T-cell (primary cell): ENCODE measurements around the gene PLXNB3. TPM values are rescaled to one million over a fixed set of nuclear protein-coding genes. Genes with fewer than 3 reads are reported as not detected.
A peak's percentile ranks its signal among the peaks of the same experiment; 100 is the strongest.

Source experiments
- ATAC-seq, 4 experiments: fragments of 200-7000 bp in 3 of 4; fragments of 150-1000 bp in 1 of 4; cut with Tn5 transposase; replicated peaks in 1 of 4; 1 replicate in 3 of 4; 2 replicates in 1 of 4; pipeline ENCODE4 v1.10.0; 2021; ENCODE audit warnings: moderate library complexity in 3 of 4, mild to moderate bottlenecking in 2 of 4, moderate number of reproducible peaks in 1 of 4
- CTCF ChIA-PET, 2 donors: fragments of 300-600 bp; sonication (Branson Sonifier 250); formaldehyde crosslinking; loops; one replicate each; lab custom pipeline; 2022; ENCODE audit warnings: antibody characterized with exemption in 2 of 2; lab: Charles Lee
- POLR2A ChIA-PET, 2 donors: fragments of 300-600 bp; sonication (Branson Sonifier 250); formaldehyde crosslinking; loops; one replicate each; lab custom pipeline; 2022; ENCODE audit warnings: antibody characterized with exemption in 2 of 2; lab: Charles Lee
- DNase-seq, 35 experiments: peaks; one replicate each; pipeline versions ENCODE4 v3.0.0 to v3.0.0-alpha.2; 2013 to 2023
- H3K27ac ChIP-seq: one replicate; pipeline ENCODE4 v1.5.1; 2013; ENCODE audit warnings: low read length
- H3K27me3 ChIP-seq, 2 experiments: replicated peaks in 1 of 2; 1 replicate in 1 of 2; 2 replicates in 1 of 2; pipeline versions ENCODE4 v1.6.1 to v1.7.0; 2013; ENCODE audit warnings: low read length in 1 of 2, mixed read lengths in 1 of 2; ENCODE audit not compliant: control insufficient read depth in 2 of 2, insufficient read depth in 2 of 2; ENCODE audit errors: extremely low read depth in 1 of 2
- H3K36me3 ChIP-seq, 2 donors: 1 replicate in 1 of 2; 2 replicates in 1 of 2; pipeline versions ENCODE4 v1.6.1 to v1.7.0; 2013; ENCODE audit warnings: low read length in 1 of 2; ENCODE audit not compliant: control insufficient read depth in 2 of 2, insufficient read depth in 1 of 2; ENCODE audit errors: extremely low read depth in 1 of 2
- H3K4me1 ChIP-seq, 2 experiments: 1 replicate in 1 of 2; 2 replicates in 1 of 2; pipeline versions ENCODE4 v1.6.1 to v1.7.0; 2013; ENCODE audit warnings: low read length in 2 of 2, mixed read lengths in 1 of 2; ENCODE audit not compliant: insufficient read depth in 2 of 2, control insufficient read depth in 1 of 2; ENCODE audit errors: extremely low read depth in 1 of 2
- H3K4me3 ChIP-seq, 2 donors: 1 replicate in 1 of 2; 2 replicates in 1 of 2; pipeline versions ENCODE4 v1.5.1 to v1.7.0; 2013; ENCODE audit warnings: mild to moderate bottlenecking in 2 of 2, low read length in 1 of 2, moderate library complexity in 1 of 2; ENCODE audit not compliant: control insufficient read depth in 1 of 2; ENCODE audit errors: extremely low read depth in 1 of 2
- H3K9me3 ChIP-seq: 2 replicates; pipeline ENCODE4 v1.7.0; 2013
- H3K27ac Mint-ChIP-seq, 2 donors: one replicate each; pipeline ENCODE4 v1.8.0; 2020 to 2021; ENCODE audit warnings: mild to moderate bottlenecking in 2 of 2, mixed read lengths in 2 of 2
- H3K27me3 Mint-ChIP-seq, 2 donors: one replicate each; pipeline ENCODE4 v1.8.0; 2021 to 2022; ENCODE audit warnings: mixed read lengths in 2 of 2
- H3K36me3 Mint-ChIP-seq: one replicate; pipeline ENCODE4 v1.8.0; 2021; ENCODE audit warnings: mixed read lengths
- H3K4me1 Mint-ChIP-seq, 3 donors: one replicate each; pipeline ENCODE4 v1.8.0; 2020 to 2022; ENCODE audit warnings: mixed read lengths in 3 of 3, mild to moderate bottlenecking in 1 of 3
- H3K4me3 Mint-ChIP-seq, 3 donors: one replicate each; pipeline ENCODE4 v1.8.0; 2020 to 2022; ENCODE audit warnings: mild to moderate bottlenecking in 3 of 3, mixed read lengths in 3 of 3, moderate library complexity in 3 of 3
- H3K9me3 Mint-ChIP-seq, 3 donors: one replicate each; pipeline ENCODE4 v1.8.0; 2020 to 2022; ENCODE audit warnings: mixed read lengths in 3 of 3
- WGBS: methylation state at CpG from one replicate; pipeline ENCODE4 v1.1.5; 2013; ENCODE audit warnings: missing lambda C conversion rate; ENCODE audit not compliant: insufficient coverage; 5-methylcytosine and 5-hydroxymethylcytosine counted together
- total RNA-seq, 35 experiments: library from RNA in 6 of 35; stranded (reverse) in 6 of 35; fragments of 120-200 nt in 1 of 35; gene quantifications; one replicate each; pipeline versions ENCODE4 v1.2.1 to v1.2.4 and lab custom pipeline; 2013 to 2026

The PLXNB3 gene
- total RNA-seq, 5 donors from 2014 or later (not counting 1 experiment from before 2014, with no cell fraction given) = 0.28 to 0.47 (median 0.43) TPM; not detected in 1

- Mint-ChIP-seq H3K27me3 (peaks cover 0 to 9% of the 10 kb centered on the region in 2 donors), H3K27ac (no peak overlapping the region), H3K4me1 (peaks cover 53 to 59% (median 59%) of the 10 kb centered on the region in 3 donors), H3K36me3 (no peaks in the 10 kb centered on the region), H3K4me3 (peak overlapping the region; percentile 43 to 64 (median 49)), H3K9me3 (no peaks in the 10 kb centered on the region)
- Histone ChIP-seq H3K27me3 (peaks cover 0 to 6% of the 10 kb centered on the region in 2 experiments), H3K36me3 (no peaks in the 10 kb centered on the region), H3K4me3 (peak overlapping the region; percentile 20 to 44), H3K27ac (no peak overlapping the region), H3K4me1 (peaks cover 18 to 80% of the 10 kb centered on the region in 2 experiments), H3K9me3 (no peaks in the 10 kb centered on the region)
- 0% methylated on average over 25 of the region's 67 CpGs for WGBS
- ChIA-PET CTCF (interaction anchor here in 1 of 2 donors (1.6 kb wide), 1 partner anchor 11 kb away, joined by 3 read pairs; no protein-coding TSS in a partner anchor), POLR2A (no interaction called here)
- DNase-seq (peak in 32 of 35 experiments; percentile 5 to 74 (median 36)), ATAC-seq (peak; percentile 75 to 83 (median 77))
Observed at GRCh38 chrX:153818571-153819383, 54.7 kb downstream of the PLXNB3 start.

GRCh38 chrX:153819384-153820040 is 55.5 kb downstream of the PLXNB3 start:
- H3K4me3 ChIP-seq = peak overlapping the region; percentile 20 to 44
- H3K4me1 ChIP-seq = peaks cover 19 to 86% of the 10 kb centered on the region in 2 experiments
- peaks cover 0 to 6% of the 10 kb centered on the region in 2 experiments for H3K27me3 ChIP-seq
- H3K4me3 Mint-ChIP-seq = peak overlapping the region; percentile 45 to 64 (median 49)
- 90% methylated on average over 4 of the region's 23 CpGs for WGBS
- H3K27me3 Mint-ChIP-seq = peaks cover 0 to 8% of the 10 kb centered on the region in 2 donors
- ATAC-seq = peak in 1 of 4 experiments; percentile 3
- ChIA-PET CTCF (interaction anchor here in 1 of 2 donors (1.6 kb wide), 1 partner anchor 12 kb away, joined by 3 read pairs; no protein-coding TSS in a partner anchor), POLR2A (no interaction called here)
- no peak for DNase-seq
- no peaks in the 10 kb centered on the region for H3K9me3 ChIP-seq
- peaks cover 54 to 65% (median 64%) of the 10 kb centered on the region in 3 donors for H3K4me1 Mint-ChIP-seq
- no peaks in the 10 kb centered on the region for H3K9me3 Mint-ChIP-seq
- no peak overlapping the region for H3K27ac Mint-ChIP-seq
- H3K36me3 Mint-ChIP-seq = no peaks in the 10 kb centered on the region
- H3K27ac ChIP-seq = no peak overlapping the region
- H3K36me3 ChIP-seq = no peaks in the 10 kb centered on the region

GRCh38 chrX:153820601-153821000 is 56.6 kb downstream of the PLXNB3 start:
- Mint-ChIP-seq H3K27me3 (no peaks in the 10 kb centered on the region), H3K36me3 (no peaks in the 10 kb centered on the region), H3K4me1 (peaks cover 47 to 58% (median 57%) of the 10 kb centered on the region in 3 donors), H3K4me3 (peak overlapping the region in 2 of 3 donors; percentile 6 to 45), H3K27ac (peak overlapping the region; percentile 41 to 46), H3K9me3 (no peaks in the 10 kb centered on the region)
- POLR2A ChIA-PET = interaction anchor here in 1 of 2 donors (0.6 kb wide), 1 partner anchor 139 kb away, joined by 3 read pairs; no protein-coding TSS in a partner anchor
- no CpG with 5 or more reads among the region's 7 CpGs for WGBS
- Histone ChIP-seq H3K27me3 (peaks cover 0 to 6% of the 10 kb centered on the region in 2 experiments), H3K27ac (no peak overlapping the region), H3K9me3 (no peaks in the 10 kb centered on the region), H3K36me3 (no peaks in the 10 kb centered on the region), H3K4me3 (no peak overlapping the region), H3K4me1 (peaks cover 19 to 85% of the 10 kb centered on the region in 2 experiments)
- no peak for ATAC-seq
- DNase-seq = no peak
- CTCF ChIA-PET = interaction anchor here in 1 of 2 donors (1.6 kb wide), 1 partner anchor 13 kb away, joined by 3 read pairs; no protein-coding TSS in a partner anchor

- H3K4me3 Mint-ChIP-seq = peak overlapping the region in 2 of 3 donors; percentile 6 to 45
- no peak for DNase-seq
- no peaks in the 10 kb centered on the region for H3K27me3 Mint-ChIP-seq
- peak overlapping the region; percentile 41 to 46 for H3K27ac Mint-ChIP-seq
- Histone ChIP-seq H3K27ac (peak overlapping the region; percentile 5), H3K9me3 (no peaks in the 10 kb centered on the region), H3K36me3 (no peaks in the 10 kb centered on the region), H3K4me3 (no peak overlapping the region), H3K27me3 (peaks cover 0 to 6% of the 10 kb centered on the region in 2 experiments), H3K4me1 (peaks cover 19 to 84% of the 10 kb centered on the region in 2 experiments)
- no CpG with 5 or more reads among the region's 9 CpGs for WGBS
- no peaks in the 10 kb centered on the region for H3K36me3 Mint-ChIP-seq
- CTCF ChIA-PET = no interaction called here
- no peaks in the 10 kb centered on the region for H3K9me3 Mint-ChIP-seq
- POLR2A ChIA-PET = no interaction called here
- peaks cover 47 to 59% (median 59%) of the 10 kb centered on the region in 3 donors for H3K4me1 Mint-ChIP-seq
- no peak for ATAC-seq
Observed at GRCh38 chrX:153821066-153821465, 57.0 kb downstream of the PLXNB3 start.

- H3K9me3 Mint-ChIP-seq = no peaks in the 10 kb centered on the region
- ATAC-seq (no peak), DNase-seq (no peak)
- WGBS = 94% methylated on average over 3 of the region's 10 CpGs
- Histone ChIP-seq H3K9me3 (no peaks in the 10 kb centered on the region), H3K27ac (no peak overlapping the region), H3K36me3 (no peaks in the 10 kb centered on the region), H3K27me3 (peaks cover 0 to 10% of the 10 kb centered on the region in 2 experiments), H3K4me3 (no peak overlapping the region), H3K4me1 (peaks cover 15 to 70% of the 10 kb centered on the region in 2 experiments)
- POLR2A ChIA-PET = no interaction called here
- peaks cover 47 to 54% (median 52%) of the 10 kb centered on the region in 3 donors for H3K4me1 Mint-ChIP-seq
- H3K4me3 Mint-ChIP-seq = no peak overlapping the region
- no peaks in the 10 kb centered on the region for H3K36me3 Mint-ChIP-seq
- peak overlapping the region in 1 of 2 donors; percentile 28 for H3K27ac Mint-ChIP-seq
- CTCF ChIA-PET = no interaction called here
- peaks cover 3 to 9% of the 10 kb centered on the region in 2 donors for H3K27me3 Mint-ChIP-seq
Observed at GRCh38 chrX:153824348-153824747, 60.3 kb downstream of the PLXNB3 start.

- H3K36me3 Mint-ChIP-seq = no peaks in the 10 kb centered on the region
- ATAC-seq (no peak), DNase-seq (no peak)
- H3K27ac ChIP-seq = no peak overlapping the region
- H3K27ac Mint-ChIP-seq = no peak overlapping the region
- ChIA-PET CTCF (no interaction called here), POLR2A (no interaction called here)
- WGBS = 71% methylated on average over 2 of the region's 8 CpGs
- peaks cover 13 to 64% of the 10 kb centered on the region in 2 experiments for H3K4me1 ChIP-seq
- no peaks in the 10 kb centered on the region for H3K9me3 Mint-ChIP-seq
- no peaks in the 10 kb centered on the region for H3K36me3 ChIP-seq
- H3K27me3 Mint-ChIP-seq = peaks cover 3 to 9% of the 10 kb centered on the region in 2 donors
- peaks cover 0 to 10% of the 10 kb centered on the region in 2 experiments for H3K27me3 ChIP-seq
- H3K4me3 Mint-ChIP-seq = no peak overlapping the region
- no peaks in the 10 kb centered on the region for H3K9me3 ChIP-seq
- H3K4me3 ChIP-seq = no peak overlapping the region
- peaks cover 44 to 50% (median 48%) of the 10 kb centered on the region in 3 donors for H3K4me1 Mint-ChIP-seq
Observed at GRCh38 chrX:153825042-153825441, 61.0 kb downstream of the PLXNB3 start.
